ENCODE measurements around the gene PMAIP1. TPM values are rescaled to one million over a fixed set of nuclear protein-coding genes. Genes with fewer than 3 reads are reported as not detected.

The PMAIP1 gene
- total and polyA plus RNA-seq, 9 of the 15 experiments (the other 6 are each of a cell fraction or from before 2014, with no cell fraction given) = 8.0 to 22.9 (median 14.9) TPM

GRCh38 chr18:59918320-59918755, 18.5 kb downstream of the PMAIP1 start (continued):
- TF ChIP-seq MEIS2 (IDR thresholded peaks at IDR 0.05; ENCODE audit: partially characterized antibody) = peak; percentile 40
- TF ChIP-seq ATF1 (CRISPR knock-in tag; IDR thresholded peaks at IDR 0.05) = no peak
- 0 out of 2 replicates have a peak, but pooled peaks have one; percentile 4 for TF ChIP-seq ATF1 (tag; IDR thresholded peaks at IDR 0.05)
- no peak for TF ChIP-seq ZBTB8A (IDR thresholded peaks at IDR 0.05; ENCODE audit: partially characterized antibody)
- TF ChIP-seq, protein P1, sequence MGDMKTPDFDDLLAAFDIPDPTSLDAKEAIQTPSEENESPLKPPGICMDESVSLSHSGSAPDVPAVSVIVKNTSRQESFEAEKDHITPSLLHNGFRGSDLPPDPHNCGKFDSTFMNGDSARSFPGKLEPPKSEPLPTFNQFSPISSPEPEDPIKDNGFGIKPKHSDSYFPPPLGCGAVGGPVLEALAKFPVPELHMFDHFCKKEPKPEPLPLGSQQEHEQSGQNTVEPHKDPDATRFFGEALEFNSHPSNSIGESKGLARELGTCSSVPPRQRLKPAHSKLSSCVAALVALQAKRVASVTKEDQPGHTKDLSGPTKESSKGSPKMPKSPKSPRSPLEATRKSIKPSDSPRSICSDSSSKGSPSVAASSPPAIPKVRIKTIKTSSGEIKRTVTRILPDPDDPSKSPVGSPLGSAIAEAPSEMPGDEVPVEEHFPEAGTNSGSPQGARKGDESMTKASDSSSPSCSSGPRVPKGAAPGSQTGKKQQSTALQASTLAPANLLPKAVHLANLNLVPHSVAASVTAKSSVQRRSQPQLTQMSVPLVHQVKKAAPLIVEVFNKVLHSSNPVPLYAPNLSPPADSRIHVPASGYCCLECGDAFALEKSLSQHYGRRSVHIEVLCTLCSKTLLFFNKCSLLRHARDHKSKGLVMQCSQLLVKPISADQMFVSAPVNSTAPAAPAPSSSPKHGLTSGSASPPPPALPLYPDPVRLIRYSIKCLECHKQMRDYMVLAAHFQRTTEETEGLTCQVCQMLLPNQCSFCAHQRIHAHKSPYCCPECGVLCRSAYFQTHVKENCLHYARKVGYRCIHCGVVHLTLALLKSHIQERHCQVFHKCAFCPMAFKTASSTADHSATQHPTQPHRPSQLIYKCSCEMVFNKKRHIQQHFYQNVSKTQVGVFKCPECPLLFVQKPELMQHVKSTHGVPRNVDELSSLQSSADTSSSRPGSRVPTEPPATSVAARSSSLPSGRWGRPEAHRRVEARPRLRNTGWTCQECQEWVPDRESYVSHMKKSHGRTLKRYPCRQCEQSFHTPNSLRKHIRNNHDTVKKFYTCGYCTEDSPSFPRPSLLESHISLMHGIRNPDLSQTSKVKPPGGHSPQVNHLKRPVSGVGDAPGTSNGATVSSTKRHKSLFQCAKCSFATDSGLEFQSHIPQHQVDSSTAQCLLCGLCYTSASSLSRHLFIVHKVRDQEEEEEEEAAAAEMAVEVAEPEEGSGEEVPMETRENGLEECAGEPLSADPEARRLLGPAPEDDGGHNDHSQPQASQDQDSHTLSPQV (IDR thresholded peaks at IDR 0.05) = peak; percentile 89
- TF ChIP-seq, protein P2, sequence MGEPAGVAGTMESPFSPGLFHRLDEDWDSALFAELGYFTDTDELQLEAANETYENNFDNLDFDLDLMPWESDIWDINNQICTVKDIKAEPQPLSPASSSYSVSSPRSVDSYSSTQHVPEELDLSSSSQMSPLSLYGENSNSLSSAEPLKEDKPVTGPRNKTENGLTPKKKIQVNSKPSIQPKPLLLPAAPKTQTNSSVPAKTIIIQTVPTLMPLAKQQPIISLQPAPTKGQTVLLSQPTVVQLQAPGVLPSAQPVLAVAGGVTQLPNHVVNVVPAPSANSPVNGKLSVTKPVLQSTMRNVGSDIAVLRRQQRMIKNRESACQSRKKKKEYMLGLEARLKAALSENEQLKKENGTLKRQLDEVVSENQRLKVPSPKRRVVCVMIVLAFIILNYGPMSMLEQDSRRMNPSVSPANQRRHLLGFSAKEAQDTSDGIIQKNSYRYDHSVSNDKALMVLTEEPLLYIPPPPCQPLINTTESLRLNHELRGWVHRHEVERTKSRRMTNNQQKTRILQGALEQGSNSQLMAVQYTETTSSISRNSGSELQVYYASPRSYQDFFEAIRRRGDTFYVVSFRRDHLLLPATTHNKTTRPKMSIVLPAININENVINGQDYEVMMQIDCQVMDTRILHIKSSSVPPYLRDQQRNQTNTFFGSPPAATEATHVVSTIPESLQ (CRISPR knock-in tag; IDR thresholded peaks at IDR 0.05) = no peak
- TF ChIP-seq TCFL5 (CRISPR knock-in tag; conservative IDR thresholded peaks at IDR 0.05) = no peak
- no peak for TF ChIP-seq MCM3 (IDR thresholded peaks at IDR 0.05)
- TF ChIP-seq CBFA2T3 (IDR thresholded peaks at IDR 0.05) = peak; percentile 92
- TF ChIP-seq CBFA2T2 (conservative IDR thresholded peaks at IDR 0.05) = peak; percentile 86
- no peak for TF ChIP-seq RUNX1 (IDR thresholded peaks at IDR 0.05; ENCODE audit: low read depth)
- 0 out of 2 replicates have a peak, but pooled peaks have one; percentile 8 for TF ChIP-seq ZNF121 (CRISPR knock-in tag; conservative IDR thresholded peaks at IDR 0.05)
- TF ChIP-seq, protein P3, sequence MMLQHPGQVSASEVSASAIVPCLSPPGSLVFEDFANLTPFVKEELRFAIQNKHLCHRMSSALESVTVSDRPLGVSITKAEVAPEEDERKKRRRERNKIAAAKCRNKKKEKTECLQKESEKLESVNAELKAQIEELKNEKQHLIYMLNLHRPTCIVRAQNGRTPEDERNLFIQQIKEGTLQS (IDR thresholded peaks at IDR 0.05) = peak; percentile 60
- TF ChIP-seq, protein P3 (CRISPR knock-in tag; conservative IDR thresholded peaks at IDR 0.05) = no peak
- no peak for TF ChIP-seq RB1 (IDR thresholded peaks at IDR 0.05; ENCODE audit: low read depth)
- no peak for TF ChIP-seq ZNF217 (CRISPR knock-in tag; IDR thresholded peaks at IDR 0.05)
- TF ChIP-seq NCOA1 (IDR thresholded peaks at IDR 0.05; ENCODE audit: low read depth) = no peak
- TF ChIP-seq KDM1A (IDR thresholded peaks at IDR 0.05) = peak; percentile 34 to 38; a peak in 1 of 4 replicates
- TF ChIP-seq GATAD2A (IDR thresholded peaks at IDR 0.05) = 0 out of 2 replicates have a peak, but pooled peaks have one; percentile 23
- no peak for TF ChIP-seq NCOA4 (IDR thresholded peaks at IDR 0.05; ENCODE audit: partially characterized antibody)
- TF ChIP-seq ZNF644 (tag; IDR thresholded peaks at IDR 0.05; ENCODE audit: low read depth) = no peak
- TF ChIP-seq, protein P4, sequence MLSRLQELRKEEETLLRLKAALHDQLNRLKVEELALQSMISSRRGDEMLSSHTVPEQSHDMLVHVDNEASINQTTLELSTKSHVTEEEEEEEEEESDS (CRISPR knock-in tag; IDR thresholded peaks at IDR 0.05) = no peak
- no peak for TF ChIP-seq POLR3A (IDR thresholded peaks at IDR 0.05; ENCODE audit: borderline replicate concordance, extremely low read depth, insufficient read depth, insufficient read length)
